ENCODE results near the gene SEBOX.

Gene SEBOX

GRCh38 chr17:28405632-28406472, 40.9 kb upstream of the SEBOX start, which contains the start of gene SLC46A1:
Gene SLC46A1 (minus strand): TSS chr17:28406212. CDS start chr17:28406114, 98 bp downstream.
- peak; percentile 7 for DNase-seq (ENCODE audit: low read depth)
- H3K4me3 ChIP-seq (replicated peaks; ENCODE audit: low read depth, low read length) = peak within 1 kb of the TSS; percentile 61
- TF ChIP-seq CTCF (IDR thresholded peaks at IDR 0.05; ENCODE audit: low read length, missing control alignments) = no peak

GRCh38 chr17:28404812-28405570, 40.0 kb upstream of the SEBOX start:
- no peak for DNase-seq (ENCODE audit: low read depth)
- peak overlapping the region; percentile 61 for H3K4me3 ChIP-seq (replicated peaks; ENCODE audit: low read depth, low read length)
- no peak for TF ChIP-seq CTCF (IDR thresholded peaks at IDR 0.05; ENCODE audit: low read length, missing control alignments)

- TF ChIP-seq CTCF (IDR thresholded peaks at IDR 0.05; ENCODE audit: low read length, missing control alignments) = no peak
- no peak overlapping the region for H3K4me3 ChIP-seq (replicated peaks; ENCODE audit: low read depth, low read length)
Observed at GRCh38 chr17:28404461-28404811, 39.4 kb upstream of the SEBOX start.

GRCh38 chr17:28404007-28404406, 39.0 kb upstream of the SEBOX start:
- DNase-seq (ENCODE audit: low read depth) = no peak
- TF ChIP-seq CTCF (IDR thresholded peaks at IDR 0.05; ENCODE audit: low read length, missing control alignments) = no peak
- no peak overlapping the region for H3K4me3 ChIP-seq (replicated peaks; ENCODE audit: low read depth, low read length)

More at GRCh38 chr17:28404461-28404811, 39.4 kb upstream of the SEBOX start:
- no peak for DNase-seq (ENCODE audit: low read depth)

GRCh38 chr17:28402844-28403243, 37.8 kb upstream of the SEBOX start:
- no peak for TF ChIP-seq CTCF (IDR thresholded peaks at IDR 0.05; ENCODE audit: low read length, missing control alignments)
- no peak for DNase-seq (ENCODE audit: low read depth)
- no peak overlapping the region for H3K4me3 ChIP-seq (replicated peaks; ENCODE audit: low read depth, low read length)

GRCh38 chr17:28402224-28402630, 37.2 kb upstream of the SEBOX start:
- no peak overlapping the region for H3K4me3 ChIP-seq (replicated peaks; ENCODE audit: low read depth, low read length)
- TF ChIP-seq CTCF (IDR thresholded peaks at IDR 0.05; ENCODE audit: low read length, missing control alignments) = no peak
- no peak for DNase-seq (ENCODE audit: low read depth)
